BLaER1 treated with 17β-estradiol and CSF1 and Interleukin-3, amounts not matched to agents 10 nM and 100 nM (cell line): Measurements from ENCODE around the gene IFNA13.

Source experiments
- H3K27ac ChIP-seq, 11 experiments: shearing (Covaris generic); formaldehyde crosslinking; 2 replicates each; pipeline ENCODE4 v1.8.1; 2022
- H3K27me3 ChIP-seq, 11 experiments: shearing (Covaris generic); formaldehyde crosslinking; 2 replicates each; pipeline ENCODE4 v1.8.1; 2022
- H3K36me3 ChIP-seq, 11 experiments: shearing (Covaris generic); formaldehyde crosslinking; 2 replicates each; pipeline ENCODE4 v1.8.1; 2022
- H3K4me1 ChIP-seq, 10 experiments: shearing (Covaris generic); formaldehyde crosslinking; 2 replicates each; pipeline ENCODE4 v1.8.1; 2022
- H3K4me2 ChIP-seq, 11 experiments: shearing (Covaris generic); formaldehyde crosslinking; 2 replicates each; pipeline ENCODE4 v1.8.1; 2022
- H3K4me3 ChIP-seq, 10 experiments: shearing (Covaris generic); formaldehyde crosslinking; 2 replicates each; pipeline ENCODE4 v1.8.1; 2022
- H3K9ac ChIP-seq, 11 experiments: shearing (Covaris generic); formaldehyde crosslinking; 2 replicates each; pipeline ENCODE4 v1.8.1; 2022
- H3K9me3 ChIP-seq, 11 experiments: shearing (Covaris generic); formaldehyde crosslinking; replicated peaks in 1 of 11; 2 replicates each; pipeline ENCODE4 v1.8.1; 2022
- H4K20me1 ChIP-seq, 11 experiments: shearing (Covaris generic); formaldehyde crosslinking; 2 replicates each; pipeline ENCODE4 v1.8.1; 2022
- Cebpa-rat ChIP-seq, 11 experiments: shearing (Covaris generic); IDR thresholded peaks; 2 replicates each; pipeline ENCODE4 v1.8.1; 2022

Gene IFNA13

GRCh38 chr9:21320465-21320864 lies 47.4 kb downstream of the IFNA13 start:
- H3K27ac ChIP-seq: no peak overlapping the region
- H3K9ac ChIP-seq: no peak overlapping the region
- H3K36me3 ChIP-seq: peaks cover 28 to 46% (median 40%) of the 10 kb centered on the region in 11 experiments; a peak in 21 of 22 replicates
- H3K27me3 ChIP-seq: peaks cover 0 to 17% (median 0%) of the 10 kb centered on the region in 11 experiments; a peak in 3 of 22 replicates
- peaks cover 3 to 49% (median 20%) of the 10 kb centered on the region in 11 experiments; a peak in 21 of 22 replicates for H4K20me1 ChIP-seq
- no peak overlapping the region for H3K4me3 ChIP-seq
- no peak for TF ChIP-seq Cebpa-rat (IDR thresholded peaks at IDR 0.05)
- H3K4me2 ChIP-seq: no peak overlapping the region
- H3K9me3 ChIP-seq: no peaks in the 10 kb centered on the region
- H3K4me1 ChIP-seq: peaks cover 0 to 12% (median 0%) of the 10 kb centered on the region in 10 experiments; a peak in 3 of 20 replicates

- Histone ChIP-seq H3K27ac (no peak overlapping the region), H4K20me1 (peaks cover 0 to 27% (median 6%) of the 10 kb centered on the region in 11 experiments; a peak in 9 of 22 replicates), H3K9ac (no peak overlapping the region), H3K9me3 (no peaks in the 10 kb centered on the region), H3K36me3 (peaks cover 14 to 24% (median 20%) of the 10 kb centered on the region in 11 experiments; a peak in 19 of 22 replicates), H3K4me2 (no peak overlapping the region), H3K27me3 (peaks cover 0 to 20% (median 0%) of the 10 kb centered on the region in 11 experiments; a peak in 3 of 22 replicates), H3K4me3 (no peak overlapping the region), H3K4me1 (peaks cover 0 to 7% (median 0%) of the 10 kb centered on the region in 10 experiments; a peak in 2 of 20 replicates)
- no peak for TF ChIP-seq Cebpa-rat (IDR thresholded peaks at IDR 0.05)
Observed at GRCh38 chr9:21317956-21318923, 49.6 kb downstream of the IFNA13 start.
